ENCODE measurements around the gene KIAA1217. TPM values are rescaled to one million over a fixed set of nuclear protein-coding genes. Genes with fewer than 3 reads are reported as not detected.

Gene KIAA1217
- polyA plus RNA-seq, 2 of the 4 experiments (the other 2 are of a cell fraction) = 1.5 to 2.7 TPM

DNA sequence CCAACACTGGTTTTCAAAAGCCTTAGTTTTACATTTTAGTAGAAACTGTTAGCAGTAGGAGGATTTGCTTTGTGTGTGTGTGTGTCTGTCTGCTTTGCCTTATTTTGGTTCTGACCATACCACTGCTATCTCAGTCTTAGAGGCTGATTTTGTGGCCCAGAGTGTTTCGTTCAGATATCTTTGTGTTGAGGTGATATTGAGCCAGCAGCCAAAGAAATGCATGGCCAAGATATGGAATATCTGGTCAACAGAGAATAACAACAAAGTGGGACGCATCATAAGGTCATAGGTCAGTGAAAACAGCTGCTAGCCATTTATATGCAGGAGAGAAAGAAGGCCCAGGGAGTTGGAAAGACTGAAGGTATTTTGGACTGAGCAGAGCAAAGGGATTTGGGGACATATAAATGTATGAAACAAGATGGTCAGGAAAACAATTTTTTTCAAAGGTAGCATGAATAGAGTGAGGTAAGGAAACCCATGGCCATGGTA lies 47.7 kb downstream of the KIAA1217 start:
- Histone ChIP-seq H3K27ac (no peak overlapping the region), H3K9me3 (no peaks in the 10 kb centered on the region), H3K4me1 (no peaks in the 10 kb centered on the region), H3K4me3 (no peak overlapping the region), H3K4me2 (no peak overlapping the region)
- 39% methylated on average over 2 of the region's 2 CpGs for WGBS (ENCODE audit: missing lambda C conversion rate)
- FAIRE-seq (no peak), ATAC-seq (no peak), DNase-seq (ENCODE audit: low read depth in 1 of 2, low spot score in 1 of 2) (no peak)
- POLR2A ChIA-PET = no interaction called here
- no peak for TF ChIP-seq ELK1 (IDR thresholded peaks at IDR 0.05; ENCODE audit: low read depth, low read length)
- TF ChIP-seq TFCP2L1 (CRISPR knock-in tag; IDR thresholded peaks at IDR 0.05) = no peak
- CTCF ChIA-PET = no interaction called here

GRCh38 chr10:24257588-24257987 lies 48.6 kb downstream of the KIAA1217 start:
- no peak overlapping the region for H3K4me3 ChIP-seq
- H3K27ac ChIP-seq = no peak overlapping the region
- TF ChIP-seq EHMT2 (IDR thresholded peaks at IDR 0.05; ENCODE audit: low read depth) (no peak), HOXA7 (CRISPR knock-in tag; IDR thresholded peaks at IDR 0.05) (no peak)
- ATAC-seq = no peak
- DNase-seq (ENCODE audit: low read depth in 1 of 2, low spot score in 1 of 2) = no peak
- no peaks in the 10 kb centered on the region for H3K9me3 ChIP-seq
- H3K4me1 ChIP-seq = no peaks in the 10 kb centered on the region
- no peak for FAIRE-seq
- WGBS (ENCODE audit: missing lambda C conversion rate) = 51% methylated on average over 4 of the region's 4 CpGs
- ChIA-PET CTCF (no interaction called here), POLR2A (no interaction called here)
- H3K4me2 ChIP-seq = no peak overlapping the region

DNA sequence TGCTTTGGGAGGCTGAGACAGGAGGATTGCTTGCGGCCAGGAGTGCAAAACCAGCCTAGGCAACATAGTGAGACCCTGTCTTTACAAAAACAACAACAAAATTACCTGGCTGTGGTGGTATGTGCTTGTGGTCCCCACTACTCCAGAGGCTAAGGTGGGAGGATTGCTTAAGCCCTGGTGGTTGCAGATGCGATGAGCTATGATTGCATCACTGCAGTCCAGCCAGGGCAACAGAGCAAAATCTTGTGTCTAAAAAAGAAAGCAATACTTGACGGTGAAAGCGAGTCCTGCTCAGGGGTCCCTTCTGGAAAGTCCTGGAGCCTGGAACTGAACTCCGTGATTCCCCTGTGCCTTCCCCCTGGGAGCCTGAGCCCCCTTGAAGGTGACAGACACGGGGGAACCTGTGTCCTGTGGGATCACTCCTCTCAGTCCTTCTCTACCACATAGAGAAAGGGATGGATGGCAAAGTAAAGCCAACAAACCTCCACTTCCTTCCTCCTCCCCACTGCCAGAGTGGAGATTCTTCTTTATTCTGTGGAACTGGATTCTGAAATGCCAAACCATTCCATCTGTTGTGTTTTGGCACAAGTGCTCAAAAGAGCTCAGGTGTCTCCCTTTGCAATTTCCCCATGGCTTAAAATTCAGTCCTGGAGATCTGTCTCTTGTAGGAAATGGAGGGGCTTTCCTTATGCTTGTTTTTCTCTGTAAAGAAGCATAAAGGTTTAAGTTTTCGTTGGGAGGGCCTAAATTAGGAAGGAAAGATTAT lies 50.6 kb downstream of the KIAA1217 start:
- CTCF ChIA-PET = no interaction called here
- H3K9me3 ChIP-seq = no peaks in the 10 kb centered on the region
- DNase-seq (ENCODE audit: low read depth in 1 of 2, low spot score in 1 of 2) = no peak
- no peak overlapping the region for H3K27ac ChIP-seq
- no peak overlapping the region for H3K4me2 ChIP-seq
- WGBS (ENCODE audit: missing lambda C conversion rate) = 45% methylated on average over 7 of the region's 7 CpGs
- no peak for ATAC-seq
- no peaks in the 10 kb centered on the region for H3K4me1 ChIP-seq
- H3K4me3 ChIP-seq = no peak overlapping the region
- POLR2A ChIA-PET = interaction anchor here (0.7 kb wide), 1 partner anchor 12 kb away, joined by 5 read pairs; no protein-coding TSS in a partner anchor
- TF ChIP-seq EHMT2 (IDR thresholded peaks at IDR 0.05; ENCODE audit: low read depth) (no peak), NR3C1 (IDR thresholded peaks at IDR 0.05) (no peak), CBX2 (IDR thresholded peaks at IDR 0.05; ENCODE audit: borderline replicate concordance, low read depth) (no peak), MAZ (IDR thresholded peaks at IDR 0.05; ENCODE audit: borderline replicate concordance, low read depth, low read length) (no peak), CHD4 (IDR thresholded peaks at IDR 0.05; ENCODE audit: borderline replicate concordance) (no peak)
- no peak for FAIRE-seq

- ATAC-seq = no peak
- POLR2A ChIA-PET = no interaction called here
Observed at GRCh38 chr10:24261627-24262026, 52.7 kb downstream of the KIAA1217 start.

More at GRCh38 chr10:24261627-24262026, 52.7 kb downstream of the KIAA1217 start:
- FAIRE-seq = no peak
- H3K4me3 ChIP-seq = no peak overlapping the region
- no peak overlapping the region for H3K4me2 ChIP-seq
- no peak for DNase-seq (ENCODE audit: low read depth in 1 of 2, low spot score in 1 of 2)
- TF ChIP-seq ZC3H11A (IDR thresholded peaks at IDR 0.05) = no peak
- TF ChIP-seq CBX8 (IDR thresholded peaks at IDR 0.05) = no peak
- TF ChIP-seq CTCF (IDR thresholded peaks at IDR 0.05) = no peak
- no peak for TF ChIP-seq HDAC2 (IDR thresholded peaks at IDR 0.05)
- TF ChIP-seq PBX3 (IDR thresholded peaks at IDR 0.05) = no peak
- no peak for TF ChIP-seq MYC (IDR thresholded peaks at IDR 0.05; ENCODE audit: borderline replicate concordance, low read length)
- no peak for TF ChIP-seq KDM1A (IDR thresholded peaks at IDR 0.05; ENCODE audit: low read depth)
- TF ChIP-seq BCL3 (IDR thresholded peaks at IDR 0.05) = no peak
- no peak for TF ChIP-seq ZFP36 (IDR thresholded peaks at IDR 0.05; ENCODE audit: borderline replicate concordance, partially characterized antibody)
- no peak for TF ChIP-seq CEBPB (IDR thresholded peaks at IDR 0.05)
- TF ChIP-seq NPAS2 (CRISPR knock-in tag; IDR thresholded peaks at IDR 0.05; ENCODE audit: borderline replicate concordance) = no peak
- TF ChIP-seq JUNB (IDR thresholded peaks at IDR 0.05) = no peak
- no peak for TF ChIP-seq MAZ (IDR thresholded peaks at IDR 0.05; ENCODE audit: borderline replicate concordance, low read depth, low read length)
- TF ChIP-seq ZSCAN20 (CRISPR knock-in tag; IDR thresholded peaks at IDR 0.05) = no peak
- TF ChIP-seq ZNF302 (CRISPR knock-in tag; IDR thresholded peaks at IDR 0.05) = no peak
- no peak for TF ChIP-seq GATA3 (IDR thresholded peaks at IDR 0.05; ENCODE audit: borderline replicate concordance)
- TF ChIP-seq RFX5 (IDR thresholded peaks at IDR 0.05) = no peak
- TF ChIP-seq RARB (CRISPR knock-in tag; IDR thresholded peaks at IDR 0.05) = no peak
- TF ChIP-seq ESRRA (IDR thresholded peaks at IDR 0.05; ENCODE audit: borderline replicate concordance, low read length) = no peak
- no peak for TF ChIP-seq EHF (CRISPR knock-in tag; IDR thresholded peaks at IDR 0.05)
- no peak overlapping the region for H3K27ac ChIP-seq
- 30% methylated on average over 3 of the region's 3 CpGs for WGBS (ENCODE audit: missing lambda C conversion rate)
- CTCF ChIA-PET = interaction anchor here (0.7 kb wide), 1 partner anchor 258 kb away, joined by 3 read pairs; no protein-coding TSS in a partner anchor
- H3K9me3 ChIP-seq = no peaks in the 10 kb centered on the region
- no peaks in the 10 kb centered on the region for H3K4me1 ChIP-seq
